ENCODE data around the gene COX10.

Gene COX10

GRCh38 chr17:14153374-14153773 is 84.1 kb downstream of the COX10 start:
- H3K9me3 ChIP-seq (ENCODE audit: insufficient read depth, low read depth, low read length) = no peaks in the 10 kb centered on the region
- no peak overlapping the region for H3K4ac ChIP-seq (ENCODE audit: low read depth, low read length)
- no peak overlapping the region for H4K12ac ChIP-seq (ENCODE audit: low read depth, low read length)
- H3K4me3 ChIP-seq (ENCODE audit: low read depth, low read length) = no peak overlapping the region
- no peaks in the 10 kb centered on the region for H3K79me1 ChIP-seq (ENCODE audit: low read length)
- H3K18ac ChIP-seq (ENCODE audit: low read length) = no peak overlapping the region
- no peak overlapping the region for H2AFZ ChIP-seq (ENCODE audit: insufficient read depth, low read length, poor library complexity)
- WGBS (ENCODE audit: extremely low coverage, insufficient coverage, insufficient read length) = no CpG with 5 or more reads among the region's 1 CpG
- no peak overlapping the region for H3K23ac ChIP-seq (ENCODE audit: low read length)
- H3K27ac ChIP-seq (ENCODE audit: low read depth, low read length) = no peak overlapping the region
- H2AK5ac ChIP-seq (ENCODE audit: low read length) = no peak overlapping the region
- no peak overlapping the region for H3K14ac ChIP-seq (ENCODE audit: low read length)
- no peak overlapping the region for H4K91ac ChIP-seq (ENCODE audit: low read depth, low read length)
- no peaks in the 10 kb centered on the region for H3K36me3 ChIP-seq (ENCODE audit: control insufficient read depth in 1 of 2, insufficient read depth in 2 of 2, low read length in 2 of 2)
- H3K27me3 ChIP-seq (ENCODE audit: insufficient read depth, low read length) = no peaks in the 10 kb centered on the region
- no peak overlapping the region for H2BK5ac ChIP-seq (ENCODE audit: low read depth, low read length, poor library complexity)
- no peak for DNase-seq
- H2BK120ac ChIP-seq (ENCODE audit: insufficient read depth, low read length, poor library complexity) = no peak overlapping the region
- H3K9ac ChIP-seq (ENCODE audit: low read length) = no peak overlapping the region
- H4K8ac ChIP-seq (ENCODE audit: low read depth, low read length) = no peak overlapping the region
- H3K4me1 ChIP-seq (ENCODE audit: control insufficient read depth in 1 of 2, insufficient read depth in 2 of 2, low read length in 2 of 2) = no peaks in the 10 kb centered on the region
- H2BK12ac ChIP-seq (ENCODE audit: low read length) = no peak overlapping the region
- no peaks in the 10 kb centered on the region for H3K79me2 ChIP-seq (ENCODE audit: control insufficient read depth, insufficient read depth, low read length, poor library complexity)
- H3K4me2 ChIP-seq (ENCODE audit: low read length) = no peak overlapping the region

GRCh38 chr17:14156689-14157088 is 87.4 kb downstream of the COX10 start:
- H2BK120ac ChIP-seq (ENCODE audit: insufficient read depth, low read length, poor library complexity) = no peak overlapping the region
- H3K23ac ChIP-seq (ENCODE audit: low read length) = no peak overlapping the region
- H3K18ac ChIP-seq (ENCODE audit: low read length) = no peak overlapping the region
- H3K36me3 ChIP-seq (ENCODE audit: control insufficient read depth in 1 of 2, insufficient read depth in 2 of 2, low read length in 2 of 2) = no peaks in the 10 kb centered on the region
- no peaks in the 10 kb centered on the region for H3K79me1 ChIP-seq (ENCODE audit: low read length)
- no CpG with 5 or more reads among the region's 4 CpGs for WGBS (ENCODE audit: extremely low coverage, insufficient coverage, insufficient read length)
- no peaks in the 10 kb centered on the region for H3K27me3 ChIP-seq (ENCODE audit: insufficient read depth, low read length)
- H4K8ac ChIP-seq (ENCODE audit: low read depth, low read length) = no peak overlapping the region
- H3K4me3 ChIP-seq (ENCODE audit: low read depth, low read length) = no peak overlapping the region
- no peaks in the 10 kb centered on the region for H3K4me1 ChIP-seq (ENCODE audit: control insufficient read depth in 1 of 2, insufficient read depth in 2 of 2, low read length in 2 of 2)
- H3K14ac ChIP-seq (ENCODE audit: low read length) = no peak overlapping the region
- no peak overlapping the region for H2BK5ac ChIP-seq (ENCODE audit: low read depth, low read length, poor library complexity)
- no peak overlapping the region for H2AFZ ChIP-seq (ENCODE audit: insufficient read depth, low read length, poor library complexity)
- no peak overlapping the region for H3K4ac ChIP-seq (ENCODE audit: low read depth, low read length)
- H3K9ac ChIP-seq (ENCODE audit: low read length) = no peak overlapping the region
- H3K9me3 ChIP-seq (ENCODE audit: insufficient read depth, low read depth, low read length) = no peaks in the 10 kb centered on the region
- no peak overlapping the region for H2BK12ac ChIP-seq (ENCODE audit: low read length)
- no peak overlapping the region for H2AK5ac ChIP-seq (ENCODE audit: low read length)
- H4K12ac ChIP-seq (ENCODE audit: low read depth, low read length) = no peak overlapping the region
- DNase-seq = no peak
- H3K4me2 ChIP-seq (ENCODE audit: low read length) = no peak overlapping the region
- H4K91ac ChIP-seq (ENCODE audit: low read depth, low read length) = no peak overlapping the region
- H3K27ac ChIP-seq (ENCODE audit: low read depth, low read length) = no peak overlapping the region
- H3K79me2 ChIP-seq (ENCODE audit: control insufficient read depth, insufficient read depth, low read length, poor library complexity) = no peaks in the 10 kb centered on the region

DNA sequence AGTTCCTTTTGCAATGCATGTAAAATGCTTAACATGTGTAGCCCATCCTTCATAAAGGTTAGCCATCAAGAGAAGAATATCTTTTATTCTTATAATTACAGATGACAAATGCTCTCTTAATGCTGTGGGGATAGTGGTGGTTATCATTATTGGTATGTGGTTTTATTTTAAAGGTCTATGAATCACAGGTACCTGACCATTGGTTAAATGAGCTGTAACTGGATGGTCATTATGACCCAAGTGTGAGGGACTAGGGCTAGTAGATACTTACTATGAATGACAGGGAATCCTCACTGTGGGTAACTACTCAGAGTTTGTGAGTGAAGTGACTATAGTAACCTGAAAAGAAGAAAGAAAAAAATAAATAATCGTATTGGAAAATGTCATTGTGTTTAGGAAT is 88.5 kb downstream of the COX10 start:
- no peaks in the 10 kb centered on the region for H3K36me3 ChIP-seq (ENCODE audit: control insufficient read depth in 1 of 2, insufficient read depth in 2 of 2, low read length in 2 of 2)
- H4K8ac ChIP-seq (ENCODE audit: low read depth, low read length) = no peak overlapping the region
- no peak overlapping the region for H3K27ac ChIP-seq (ENCODE audit: low read depth, low read length)
- no peak overlapping the region for H3K4me2 ChIP-seq (ENCODE audit: low read length)
- no peak overlapping the region for H3K23ac ChIP-seq (ENCODE audit: low read length)
- no peak overlapping the region for H3K18ac ChIP-seq (ENCODE audit: low read length)
- WGBS (ENCODE audit: extremely low coverage, insufficient coverage, insufficient read length) = 100% methylated on average over 1 of the region's 1 CpG
- no peak overlapping the region for H3K4me3 ChIP-seq (ENCODE audit: low read depth, low read length)
- H3K79me1 ChIP-seq (ENCODE audit: low read length) = no peaks in the 10 kb centered on the region
- no peaks in the 10 kb centered on the region for H3K27me3 ChIP-seq (ENCODE audit: insufficient read depth, low read length)
- H3K9me3 ChIP-seq (ENCODE audit: insufficient read depth, low read depth, low read length) = no peaks in the 10 kb centered on the region
- H3K79me2 ChIP-seq (ENCODE audit: control insufficient read depth, insufficient read depth, low read length, poor library complexity) = no peaks in the 10 kb centered on the region
- no peaks in the 10 kb centered on the region for H3K4me1 ChIP-seq (ENCODE audit: control insufficient read depth in 1 of 2, insufficient read depth in 2 of 2, low read length in 2 of 2)
- no peak overlapping the region for H2BK12ac ChIP-seq (ENCODE audit: low read length)
- no peak overlapping the region for H2BK5ac ChIP-seq (ENCODE audit: low read depth, low read length, poor library complexity)
- H3K9ac ChIP-seq (ENCODE audit: low read length) = no peak overlapping the region
- H3K4ac ChIP-seq (ENCODE audit: low read depth, low read length) = no peak overlapping the region
- no peak for DNase-seq
- no peak overlapping the region for H2AK5ac ChIP-seq (ENCODE audit: low read length)
- no peak overlapping the region for H4K12ac ChIP-seq (ENCODE audit: low read depth, low read length)
- H3K14ac ChIP-seq (ENCODE audit: low read length) = no peak overlapping the region
- H2BK120ac ChIP-seq (ENCODE audit: insufficient read depth, low read length, poor library complexity) = no peak overlapping the region
- H4K91ac ChIP-seq (ENCODE audit: low read depth, low read length) = no peak overlapping the region
- H2AFZ ChIP-seq (ENCODE audit: insufficient read depth, low read length, poor library complexity) = no peak overlapping the region

GRCh38 chr17:14158707-14159106 is 89.4 kb downstream of the COX10 start:
- Histone ChIP-seq H2BK5ac (ENCODE audit: low read depth, low read length, poor library complexity) (no peak overlapping the region), H3K9me3 (ENCODE audit: insufficient read depth, low read depth, low read length) (no peaks in the 10 kb centered on the region), H2BK12ac (ENCODE audit: low read length) (no peak overlapping the region), H2AK5ac (ENCODE audit: low read length) (no peak overlapping the region), H3K4me1 (ENCODE audit: control insufficient read depth in 1 of 2, insufficient read depth in 2 of 2, low read length in 2 of 2) (no peaks in the 10 kb centered on the region), H3K79me2 (ENCODE audit: control insufficient read depth, insufficient read depth, low read length, poor library complexity) (no peaks in the 10 kb centered on the region), H3K79me1 (ENCODE audit: low read length) (no peaks in the 10 kb centered on the region), H3K4me2 (ENCODE audit: low read length) (no peak overlapping the region), H3K27me3 (ENCODE audit: insufficient read depth, low read length) (no peaks in the 10 kb centered on the region), H3K27ac (ENCODE audit: low read depth, low read length) (no peak overlapping the region), H3K9ac (ENCODE audit: low read length) (no peak overlapping the region), H3K14ac (ENCODE audit: low read length) (no peak overlapping the region), H3K36me3 (ENCODE audit: control insufficient read depth in 1 of 2, insufficient read depth in 2 of 2, low read length in 2 of 2) (no peaks in the 10 kb centered on the region), H3K4me3 (ENCODE audit: low read depth, low read length) (no peak overlapping the region), H3K23ac (ENCODE audit: low read length) (no peak overlapping the region), H3K4ac (ENCODE audit: low read depth, low read length) (no peak overlapping the region), H2BK120ac (ENCODE audit: insufficient read depth, low read length, poor library complexity) (no peak overlapping the region), H4K91ac (ENCODE audit: low read depth, low read length) (no peak overlapping the region), H4K8ac (ENCODE audit: low read depth, low read length) (no peak overlapping the region), H3K18ac (ENCODE audit: low read length) (no peak overlapping the region), H2AFZ (ENCODE audit: insufficient read depth, low read length, poor library complexity) (no peak overlapping the region), H4K12ac (ENCODE audit: low read depth, low read length) (no peak overlapping the region)
- no CpG with 5 or more reads among the region's 3 CpGs for WGBS (ENCODE audit: extremely low coverage, insufficient coverage, insufficient read length)
- DNase-seq = no peak
